GM21367 (cell line): Measurements from ENCODE around the gene WNT9A.

ENCODE experiments used
- ATAC-seq: cut with Tn5 transposase; IDR thresholded peaks from one replicate; pipeline ENCODE4 v1.9.1; 2021; ENCODE audit not compliant: unreplicated experiment

The WNT9A gene

GRCh38 chr1:227942021-227942715 is 5.6 kb downstream of the WNT9A start:
- no peak for ATAC-seq

GRCh38 chr1:227941509-227942020 is 6.2 kb downstream of the WNT9A start:
- ATAC-seq = no peak

DNA sequence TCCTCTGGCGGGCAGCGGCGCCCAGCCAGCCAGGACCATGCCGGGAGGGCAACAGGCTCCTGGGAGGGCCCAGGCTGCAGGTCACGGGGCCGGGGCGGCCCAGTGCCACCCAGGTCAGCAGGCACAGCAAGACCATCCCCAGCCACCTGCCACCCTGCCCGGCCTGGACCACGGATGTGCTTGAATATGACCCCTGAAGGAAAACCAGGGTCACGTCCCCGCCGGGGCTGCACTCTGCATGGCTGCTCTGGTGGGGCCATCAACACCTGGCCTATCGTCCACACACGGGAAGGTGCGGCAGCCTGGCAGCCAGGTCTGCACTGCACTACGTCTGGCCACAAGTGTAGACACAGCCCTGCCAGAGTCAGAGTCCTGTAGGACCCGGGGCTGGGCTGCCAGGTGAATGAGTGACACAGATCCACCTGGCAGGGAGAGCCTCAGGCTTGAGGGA is 6.9 kb downstream of the WNT9A start:
- ATAC-seq = no peak

- ATAC-seq = no peak
Observed at GRCh38 chr1:227939791-227940771, 7.7 kb downstream of the WNT9A start.

DNA sequence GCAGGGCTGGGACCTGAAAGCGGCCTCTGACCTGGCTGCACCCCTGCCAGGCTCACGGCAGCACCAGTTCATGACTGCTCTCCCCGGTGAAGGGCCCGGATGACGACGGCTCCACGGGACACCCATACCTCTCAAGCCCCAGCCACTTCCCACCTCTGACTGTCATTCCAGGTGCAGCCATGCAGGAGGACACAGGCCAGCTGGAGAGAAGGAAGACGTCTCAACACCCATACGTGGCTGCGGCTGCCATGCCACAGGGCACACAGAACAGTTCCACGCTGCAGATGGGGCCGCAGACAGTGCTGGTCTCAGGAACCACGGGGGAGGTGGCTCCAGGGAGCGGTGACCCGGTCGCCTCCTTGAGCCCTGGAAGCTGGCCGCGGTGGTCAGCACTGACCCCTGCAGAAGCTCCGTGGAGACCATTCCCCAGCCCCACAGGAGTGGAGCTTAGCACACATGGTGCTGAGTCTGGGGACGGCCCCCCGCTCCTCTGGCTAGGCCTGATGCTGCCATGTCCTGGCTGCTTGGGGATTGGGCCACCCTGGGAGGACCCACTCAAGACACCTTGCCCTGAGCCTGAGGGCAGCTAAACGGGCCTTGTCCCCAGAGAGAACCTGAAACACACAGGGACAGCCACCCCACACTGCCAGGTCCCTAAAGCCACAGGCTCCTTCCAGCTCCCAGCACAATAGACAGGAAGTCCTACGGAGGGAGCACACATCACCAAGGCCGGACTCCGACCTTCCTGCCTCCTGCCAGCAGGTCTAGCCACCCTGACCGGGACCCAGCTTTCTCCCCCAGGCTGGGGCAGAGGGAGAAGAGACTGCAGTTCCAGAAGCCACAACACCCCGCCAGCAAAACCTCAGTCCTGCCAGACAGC is 8.6 kb downstream of the WNT9A start:
- ATAC-seq = no peak

GRCh38 chr1:227938276-227938675 is 9.5 kb downstream of the WNT9A start:
- no peak for ATAC-seq

- ATAC-seq = no peak
Observed at GRCh38 chr1:227937838-227938145, 9.9 kb downstream of the WNT9A start.

DNA sequence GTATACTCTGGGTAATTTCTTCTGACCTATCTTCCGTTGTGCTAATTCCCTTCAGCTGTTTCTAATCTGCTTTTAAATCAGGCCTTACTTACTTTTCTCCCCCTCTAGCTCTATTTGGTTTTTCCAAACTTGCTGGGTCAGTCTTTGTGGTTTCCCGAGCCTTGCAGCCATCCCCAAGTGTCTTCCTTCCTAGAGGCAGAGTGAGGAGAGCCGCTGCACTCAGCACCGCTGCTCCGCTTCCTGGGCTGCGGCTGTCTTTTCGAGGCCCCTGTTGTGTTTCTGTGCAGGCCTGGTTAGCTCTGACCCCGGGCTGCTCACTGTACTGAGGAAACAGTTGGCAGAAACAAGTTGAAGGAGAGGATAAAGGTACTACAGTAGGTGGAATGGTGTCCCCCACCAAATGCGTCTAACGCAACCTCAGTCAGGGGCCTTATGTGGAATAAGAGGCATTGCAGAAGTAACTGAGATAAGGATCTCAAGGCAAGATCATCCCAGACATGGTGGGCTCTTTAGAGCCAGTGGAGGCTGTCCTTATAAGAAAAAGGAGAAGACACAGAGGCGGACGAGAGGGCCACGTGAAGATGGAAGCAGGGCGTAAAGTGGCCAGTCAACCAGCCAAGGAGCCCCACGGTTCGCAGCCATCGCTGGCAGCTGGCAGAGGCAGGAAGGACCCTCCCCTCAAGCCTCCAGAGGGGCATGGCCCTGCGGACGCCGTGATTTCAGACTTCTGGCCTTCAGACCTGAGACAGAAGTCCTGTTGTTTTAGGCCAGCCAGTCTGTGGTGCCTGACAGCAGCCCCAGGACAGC is 10.5 kb downstream of the WNT9A start:
- no peak for ATAC-seq

GRCh38 chr1:227935826-227936225 is 11.9 kb downstream of the WNT9A start:
- ATAC-seq = no peak

DNA sequence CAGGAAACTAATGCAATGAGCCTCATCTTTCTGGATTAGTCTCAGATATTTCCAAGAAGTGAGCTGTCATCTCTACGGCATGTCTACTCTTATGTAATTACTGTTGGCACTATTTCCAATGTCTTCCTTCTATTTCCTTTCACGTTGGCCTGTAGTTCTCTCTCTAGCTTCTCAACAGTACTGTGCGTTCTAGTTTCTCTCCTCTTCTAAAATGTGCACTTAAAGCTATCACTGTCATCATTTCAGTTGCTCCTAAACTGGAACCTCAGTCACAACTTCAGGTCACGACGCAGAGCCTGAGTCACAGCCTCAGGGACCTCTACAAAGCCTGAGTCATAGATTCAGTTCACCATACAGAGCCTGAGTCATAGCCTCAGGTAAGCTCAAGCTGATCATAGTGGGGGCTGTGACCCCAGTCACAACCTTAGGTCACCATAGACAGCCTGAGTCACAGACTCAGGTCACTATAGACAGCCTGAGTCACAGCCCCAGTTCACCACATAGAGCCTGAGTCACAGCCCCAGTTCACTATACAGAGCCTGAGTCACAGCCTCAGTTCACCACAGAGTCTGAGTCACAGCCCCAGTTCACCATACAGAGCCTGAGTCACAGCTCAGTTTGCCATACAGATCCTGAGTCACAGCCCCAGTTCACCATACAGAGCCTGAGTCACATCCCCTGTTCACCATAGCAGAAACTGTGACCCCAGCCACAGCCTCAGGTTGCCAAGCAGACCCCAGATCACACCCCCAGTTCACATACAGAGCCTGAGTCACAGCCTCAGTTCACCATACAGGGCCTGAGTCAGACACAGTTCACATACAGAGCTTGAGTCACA is 13.0 kb downstream of the WNT9A start:
- no peak for ATAC-seq

GRCh38 chr1:227929751-227930472 is 17.8 kb downstream of the WNT9A start:
- ATAC-seq = no peak

DNA sequence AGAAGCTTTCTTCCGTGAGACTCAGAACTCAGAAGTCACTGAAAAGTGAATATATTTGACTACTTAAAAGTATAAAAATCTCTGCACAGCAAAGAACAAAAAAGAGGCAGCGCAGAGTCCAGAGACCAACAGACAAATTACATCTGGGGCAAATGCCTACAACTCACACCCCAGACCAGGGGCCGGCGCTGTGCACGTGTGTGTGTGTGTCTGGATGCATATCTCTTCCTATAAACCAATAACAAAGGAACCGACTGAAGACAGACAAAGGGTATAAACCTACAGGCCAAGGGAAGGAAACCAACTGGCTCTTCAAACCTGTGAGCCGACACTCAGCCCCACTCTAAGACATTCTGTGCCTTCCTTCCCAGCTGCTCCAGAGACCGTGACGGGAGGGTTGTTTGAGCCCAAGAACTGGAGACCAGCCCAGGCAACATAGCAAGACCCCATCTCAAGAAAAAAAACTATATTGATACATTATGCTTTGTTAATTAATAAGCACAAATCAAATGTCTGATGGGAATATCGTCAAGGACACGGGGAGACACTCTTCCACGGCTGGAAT is 18.8 kb downstream of the WNT9A start:
- ATAC-seq = no peak

- no peak for ATAC-seq
Observed at GRCh38 chr1:227927971-227928741, 19.6 kb downstream of the WNT9A start.

DNA sequence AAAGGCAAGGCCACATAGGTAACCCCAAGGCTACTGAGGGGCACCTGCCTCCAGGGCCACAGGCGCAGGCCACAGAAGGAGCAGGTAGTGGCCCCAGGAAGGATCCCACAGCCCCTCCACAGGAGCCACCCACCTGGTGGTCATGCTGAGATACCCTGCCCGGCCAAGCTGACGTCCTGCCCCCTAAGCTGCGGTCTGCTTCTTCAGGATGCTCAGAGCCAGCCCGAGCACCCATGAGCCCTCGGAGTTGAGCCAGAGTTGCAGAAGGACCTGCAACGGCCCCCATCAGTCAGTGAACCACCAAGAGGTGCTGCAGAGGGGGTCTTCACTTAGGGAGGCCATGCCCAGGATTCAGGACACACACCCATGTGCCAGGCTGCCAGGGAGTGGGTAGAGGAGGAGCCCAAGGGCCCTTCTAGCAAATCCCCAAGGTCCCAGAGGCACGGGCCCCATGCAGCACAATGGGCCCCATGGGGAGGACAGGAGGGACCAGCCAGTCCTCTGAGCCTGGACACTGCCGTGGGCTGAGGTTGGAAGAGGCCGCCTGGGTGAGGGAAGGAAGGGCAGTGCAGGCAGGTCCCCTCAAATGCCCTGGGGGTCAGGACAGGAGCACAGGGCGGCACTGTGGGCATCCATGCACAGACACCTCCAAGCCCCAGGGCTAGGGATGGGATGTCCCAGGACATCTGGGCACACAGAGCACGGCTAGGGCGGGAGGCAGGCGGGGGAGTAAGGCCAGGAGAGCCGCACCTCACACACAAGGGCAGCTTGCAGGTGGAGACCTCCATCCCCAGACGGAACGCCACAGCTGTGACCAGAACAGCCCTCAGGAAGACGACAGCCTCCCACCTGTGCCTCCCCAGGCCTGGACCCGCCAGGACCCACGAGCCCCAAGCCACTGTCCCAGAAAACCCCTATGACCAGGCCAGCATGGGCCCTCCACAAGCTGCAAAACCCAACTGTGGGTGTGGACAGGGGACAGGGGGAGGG is 20.5 kb downstream of the WNT9A start:
- no peak for ATAC-seq

DNA sequence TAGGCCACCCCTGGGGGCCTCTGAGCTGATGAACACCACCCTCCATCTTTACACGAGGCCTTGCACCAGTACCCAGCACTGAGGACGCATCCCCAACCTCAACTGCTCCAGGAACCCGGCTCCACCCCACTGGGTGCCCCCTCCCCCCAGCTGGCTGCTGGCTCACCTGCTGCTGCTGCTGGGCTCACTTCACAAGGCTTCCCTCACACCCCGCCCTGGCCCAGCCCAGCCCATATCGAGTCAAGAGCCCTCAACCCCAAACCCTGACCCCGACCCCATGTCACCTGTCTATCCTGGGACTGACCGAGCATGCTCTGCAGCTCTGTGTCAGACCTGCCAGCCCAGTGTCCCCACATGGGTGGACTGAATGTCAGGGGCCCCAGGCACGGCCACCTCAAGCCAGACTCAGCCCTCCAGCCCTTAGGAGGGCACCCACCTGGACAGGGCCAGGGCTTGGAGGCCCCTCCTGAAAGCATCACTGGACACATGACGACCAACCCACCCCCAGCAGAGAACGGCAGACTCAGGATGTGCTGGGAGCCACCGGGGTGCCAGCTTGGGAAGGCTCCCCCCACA is 21.4 kb downstream of the WNT9A start:
- ATAC-seq = no peak

- no peak for ATAC-seq
Observed at GRCh38 chr1:227925582-227926198, 22.0 kb downstream of the WNT9A start.
